Mesothelial cell of epicardium (in vitro differentiated cells): ENCODE measurements around the gene ANKMY1. TPM values are rescaled to one million over a fixed set of nuclear protein-coding genes. Genes with fewer than 3 reads are reported as not detected.

Experiments
- DNase-seq, 2 experiments: peaks; one replicate each; pipeline ENCODE4 v3.0.0; 2021; ENCODE audit warnings: low spot score in 2 of 2; ENCODE audit not compliant: unreplicated experiment in 2 of 2
- H3K27ac Mint-ChIP-seq: 2 replicates; pipeline ENCODE4 v1.8.0; 2021; ENCODE audit warnings: mixed read lengths
- H3K27me3 Mint-ChIP-seq: 2 replicates; pipeline ENCODE4 v1.8.0; 2021; ENCODE audit warnings: low read depth, mixed read lengths
- H3K36me3 Mint-ChIP-seq: 2 replicates; pipeline ENCODE4 v1.8.0; 2021; ENCODE audit warnings: mixed read lengths
- H3K4me1 Mint-ChIP-seq: 2 replicates; pipeline ENCODE4 v1.8.0; 2021; ENCODE audit warnings: mixed read lengths
- H3K4me3 Mint-ChIP-seq: 2 replicates; pipeline ENCODE4 v1.8.0; 2021; ENCODE audit warnings: mild to moderate bottlenecking, moderate library complexity, mixed read lengths
- H3K9me3 Mint-ChIP-seq: 2 replicates; pipeline ENCODE4 v1.8.0; 2021; ENCODE audit warnings: mixed read lengths
- CTCF ChIP-seq: fragments of 200-600 bp; sonication (generic); IDR thresholded peaks from one replicate; pipeline ENCODE4 v1.5.0; 2021; ENCODE audit warnings: antibody characterized with exemption; ENCODE audit not compliant: unreplicated experiment
- total RNA-seq: library from RNA; stranded (reverse); gene quantifications from 3 replicates; pipeline ENCODE4 v1.2.1, GENCODE V29; 2021

Gene ANKMY1
- total RNA-seq, 1 donor from 2014 or later, result 29.8 TPM

- Mint-ChIP-seq H3K36me3 (peaks cover 23% of the 10 kb centered on the region), H3K4me1 (peaks cover 2% of the 10 kb centered on the region), H3K27me3 (peaks cover 3% of the 10 kb centered on the region), H3K9me3 (no peaks in the 10 kb centered on the region), H3K27ac (no peak overlapping the region), H3K4me3 (no peak overlapping the region)
- TF ChIP-seq CTCF, result no peak
- DNase-seq, result peak in 1 of 2 experiments; percentile 24
These were observed 43.2 kb downstream of the ANKMY1 start for GRCh38 chr2:240514631-240515030.

DNA sequence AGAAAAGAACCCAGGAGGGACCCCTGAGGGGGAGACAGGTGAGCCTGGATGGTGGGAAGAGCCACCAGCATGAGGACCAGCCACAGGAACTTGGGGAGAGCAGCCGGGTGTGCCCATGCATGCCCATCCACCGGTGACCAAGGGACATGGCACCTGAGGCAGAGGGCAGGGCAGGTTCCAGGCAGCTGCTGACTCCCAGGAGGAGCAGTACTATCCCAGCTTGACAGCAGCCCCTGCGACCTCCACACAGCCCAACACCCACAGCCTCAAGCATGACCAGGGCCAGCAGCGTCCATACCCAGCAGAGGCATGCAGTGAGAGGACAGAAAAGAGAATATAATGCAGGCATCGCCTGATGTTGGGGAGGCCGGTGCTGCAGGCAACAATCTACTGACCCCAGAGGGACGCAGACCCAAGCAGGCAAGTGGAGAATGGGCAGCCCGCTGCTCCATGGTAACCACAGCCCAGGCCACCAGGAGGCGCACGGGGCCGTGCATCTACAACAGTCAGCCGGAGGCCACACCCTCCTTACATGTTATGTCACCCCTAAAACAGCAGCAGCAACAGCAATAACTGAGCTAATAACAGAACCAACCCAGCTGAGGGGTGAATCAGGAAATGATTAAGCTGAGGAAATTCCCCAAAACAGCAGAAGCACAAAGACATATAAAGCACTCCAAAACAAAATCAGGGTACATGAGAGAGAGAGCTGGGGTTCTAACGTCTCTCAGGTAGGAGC lies 44.1 kb downstream of the ANKMY1 start:
- H3K4me1 Mint-ChIP-seq, result peaks cover 2% of the 10 kb centered on the region
- peaks cover 22% of the 10 kb centered on the region for H3K36me3 Mint-ChIP-seq
- TF ChIP-seq CTCF, result peak; percentile 71
- H3K27me3 Mint-ChIP-seq, result no peaks in the 10 kb centered on the region
- peak in 1 of 2 experiments; percentile 75 for DNase-seq
- H3K27ac Mint-ChIP-seq, result no peak overlapping the region
- H3K4me3 Mint-ChIP-seq, result no peak overlapping the region
- no peaks in the 10 kb centered on the region for H3K9me3 Mint-ChIP-seq

DNA sequence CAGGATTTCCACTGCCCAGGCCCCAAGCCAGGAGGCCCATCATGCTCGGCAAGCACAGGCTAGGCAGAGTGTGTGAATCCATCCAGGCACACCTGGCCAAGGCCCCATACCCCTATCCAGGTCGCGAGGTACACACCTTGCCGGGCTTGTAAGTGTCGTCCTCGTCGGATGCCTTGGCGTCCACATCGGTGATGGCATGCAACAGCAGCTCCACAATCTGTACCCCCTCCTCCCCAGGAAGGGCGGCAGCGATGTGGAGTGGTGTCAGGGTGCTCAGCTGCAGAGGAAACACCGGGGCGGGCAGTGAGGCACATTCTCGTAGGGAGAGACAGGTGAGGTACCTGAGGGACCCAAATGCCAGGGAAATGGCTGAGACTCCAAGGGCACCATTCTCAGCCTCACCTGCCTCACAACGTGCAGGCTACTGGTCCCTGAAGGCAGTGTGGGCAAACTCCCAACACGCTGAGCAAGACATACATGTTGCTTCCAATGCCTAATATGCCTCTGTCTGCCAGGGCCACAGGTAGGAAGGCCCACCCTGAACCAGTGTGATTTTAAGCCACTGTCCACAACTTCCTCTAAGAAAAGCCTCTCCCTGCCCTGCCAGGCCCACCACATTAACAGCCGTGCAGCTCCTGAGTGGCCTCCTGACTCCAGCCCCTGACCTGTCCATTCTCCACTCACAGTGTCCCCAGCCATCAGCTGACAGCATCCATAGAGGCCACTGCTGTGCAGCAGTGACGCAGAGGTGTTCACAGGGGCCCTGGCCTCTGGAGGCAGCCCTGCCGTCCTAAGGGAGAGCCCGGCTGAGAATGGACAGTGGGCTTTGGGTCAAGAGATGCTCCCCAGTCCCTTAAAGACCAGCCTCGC lies 44.9 kb downstream of the ANKMY1 start:
- H3K4me3 Mint-ChIP-seq, result no peak overlapping the region
- peak in 1 of 2 experiments; percentile 32 for DNase-seq
- no peaks in the 10 kb centered on the region for H3K27me3 Mint-ChIP-seq
- no peak overlapping the region for H3K27ac Mint-ChIP-seq
- peaks cover 2% of the 10 kb centered on the region for H3K4me1 Mint-ChIP-seq
- H3K9me3 Mint-ChIP-seq, result no peaks in the 10 kb centered on the region
- no peak for TF ChIP-seq CTCF
- peaks cover 16% of the 10 kb centered on the region for H3K36me3 Mint-ChIP-seq

GRCh38 chr2:240512109-240512485 lies 45.7 kb downstream of the ANKMY1 start:
- H3K27ac Mint-ChIP-seq, result no peak overlapping the region
- H3K36me3 Mint-ChIP-seq, result peaks cover 13% of the 10 kb centered on the region
- DNase-seq, result peak in 1 of 2 experiments; percentile 19
- no peak overlapping the region for H3K4me3 Mint-ChIP-seq
- no peak for TF ChIP-seq CTCF
- no peaks in the 10 kb centered on the region for H3K27me3 Mint-ChIP-seq
- H3K9me3 Mint-ChIP-seq, result no peaks in the 10 kb centered on the region
- H3K4me1 Mint-ChIP-seq, result peaks cover 2% of the 10 kb centered on the region

GRCh38 chr2:240511351-240512108 lies 46.3 kb downstream of the ANKMY1 start:
- peak in 1 of 2 experiments; percentile 31 for DNase-seq
- H3K27ac Mint-ChIP-seq, result no peak overlapping the region
- peaks cover 2% of the 10 kb centered on the region for H3K4me1 Mint-ChIP-seq
- no peaks in the 10 kb centered on the region for H3K9me3 Mint-ChIP-seq
- no peaks in the 10 kb centered on the region for H3K27me3 Mint-ChIP-seq
- H3K4me3 Mint-ChIP-seq, result no peak overlapping the region
- H3K36me3 Mint-ChIP-seq, result peaks cover 13% of the 10 kb centered on the region
- TF ChIP-seq CTCF, result no peak
